Ishikawa (cell line): Measurements from ENCODE around the gene AURKAIP1.

Experiments
- CREB1 ChIP-seq: IDR thresholded peaks from 2 replicates; pipeline ENCODE4 v1.6.1; 2012; ENCODE audit warnings: low read depth
- RAD21 ChIP-seq: IDR thresholded peaks from 2 replicates; pipeline ENCODE4 v1.6.1; 2012; ENCODE audit warnings: low read depth
- TAF1 ChIP-seq: IDR thresholded peaks from 2 replicates; pipeline ENCODE4 v1.6.1; 2012; ENCODE audit warnings: low read depth, mild to moderate bottlenecking
- ZBTB7A ChIP-seq: IDR thresholded peaks from 2 replicates; pipeline ENCODE4 v1.6.1; 2012; ENCODE audit warnings: low read depth
- TF ChIP-seq, protein P1 (sequence below): IDR thresholded peaks from 2 replicates; pipeline ENCODE4 v1.6.1; 2012
- TF ChIP-seq, protein P2 (sequence below): IDR thresholded peaks from 2 replicates; pipeline ENCODE4 v1.6.1; 2012; ENCODE audit warnings: low read depth, mild to moderate bottlenecking
- TF ChIP-seq, protein P3 (sequence below): IDR thresholded peaks from 2 replicates; pipeline ENCODE4 v1.6.1; 2012

DNA sequence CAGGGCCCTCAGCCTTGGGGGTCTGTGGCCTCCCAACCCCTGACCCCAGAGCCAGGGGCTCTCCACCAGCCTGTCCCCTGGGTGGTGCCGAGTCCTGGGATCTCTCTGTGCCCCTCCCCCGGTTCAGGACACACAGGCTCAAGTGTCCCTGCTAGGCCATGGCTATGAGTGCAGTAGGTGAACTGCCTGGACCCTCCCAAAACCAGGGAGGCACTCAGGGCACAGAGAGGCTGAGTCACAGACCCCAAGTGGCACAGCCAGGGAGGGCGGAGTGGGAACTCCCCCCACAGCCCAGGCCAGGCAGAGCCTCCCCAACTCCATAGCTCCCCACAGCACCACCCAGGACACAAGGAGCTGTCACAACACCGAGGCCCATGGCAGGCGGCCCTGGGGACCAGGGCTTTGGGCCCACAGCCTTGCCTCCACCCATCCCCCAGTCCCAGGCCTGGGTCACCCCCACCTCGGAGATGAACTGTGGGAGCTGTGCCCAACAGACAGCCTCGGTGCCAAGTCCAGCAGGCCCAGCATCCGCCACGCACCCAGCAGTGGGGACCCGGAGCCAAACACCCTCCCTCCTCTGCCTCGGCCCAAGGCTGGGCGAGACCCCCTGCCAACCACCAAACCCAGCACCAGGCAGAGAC lies 29.0 kb downstream of the AURKAIP1 start:
- TF ChIP-seq ZBTB7A: no peak
- TF ChIP-seq CREB1: no peak
- TF ChIP-seq, protein P1, sequence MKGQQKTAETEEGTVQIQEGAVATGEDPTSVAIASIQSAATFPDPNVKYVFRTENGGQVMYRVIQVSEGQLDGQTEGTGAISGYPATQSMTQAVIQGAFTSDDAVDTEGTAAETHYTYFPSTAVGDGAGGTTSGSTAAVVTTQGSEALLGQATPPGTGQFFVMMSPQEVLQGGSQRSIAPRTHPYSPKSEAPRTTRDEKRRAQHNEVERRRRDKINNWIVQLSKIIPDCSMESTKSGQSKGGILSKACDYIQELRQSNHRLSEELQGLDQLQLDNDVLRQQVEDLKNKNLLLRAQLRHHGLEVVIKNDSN: no peak
- no peak for TF ChIP-seq RAD21
- TF ChIP-seq TAF1: no peak
- TF ChIP-seq, protein P2, sequence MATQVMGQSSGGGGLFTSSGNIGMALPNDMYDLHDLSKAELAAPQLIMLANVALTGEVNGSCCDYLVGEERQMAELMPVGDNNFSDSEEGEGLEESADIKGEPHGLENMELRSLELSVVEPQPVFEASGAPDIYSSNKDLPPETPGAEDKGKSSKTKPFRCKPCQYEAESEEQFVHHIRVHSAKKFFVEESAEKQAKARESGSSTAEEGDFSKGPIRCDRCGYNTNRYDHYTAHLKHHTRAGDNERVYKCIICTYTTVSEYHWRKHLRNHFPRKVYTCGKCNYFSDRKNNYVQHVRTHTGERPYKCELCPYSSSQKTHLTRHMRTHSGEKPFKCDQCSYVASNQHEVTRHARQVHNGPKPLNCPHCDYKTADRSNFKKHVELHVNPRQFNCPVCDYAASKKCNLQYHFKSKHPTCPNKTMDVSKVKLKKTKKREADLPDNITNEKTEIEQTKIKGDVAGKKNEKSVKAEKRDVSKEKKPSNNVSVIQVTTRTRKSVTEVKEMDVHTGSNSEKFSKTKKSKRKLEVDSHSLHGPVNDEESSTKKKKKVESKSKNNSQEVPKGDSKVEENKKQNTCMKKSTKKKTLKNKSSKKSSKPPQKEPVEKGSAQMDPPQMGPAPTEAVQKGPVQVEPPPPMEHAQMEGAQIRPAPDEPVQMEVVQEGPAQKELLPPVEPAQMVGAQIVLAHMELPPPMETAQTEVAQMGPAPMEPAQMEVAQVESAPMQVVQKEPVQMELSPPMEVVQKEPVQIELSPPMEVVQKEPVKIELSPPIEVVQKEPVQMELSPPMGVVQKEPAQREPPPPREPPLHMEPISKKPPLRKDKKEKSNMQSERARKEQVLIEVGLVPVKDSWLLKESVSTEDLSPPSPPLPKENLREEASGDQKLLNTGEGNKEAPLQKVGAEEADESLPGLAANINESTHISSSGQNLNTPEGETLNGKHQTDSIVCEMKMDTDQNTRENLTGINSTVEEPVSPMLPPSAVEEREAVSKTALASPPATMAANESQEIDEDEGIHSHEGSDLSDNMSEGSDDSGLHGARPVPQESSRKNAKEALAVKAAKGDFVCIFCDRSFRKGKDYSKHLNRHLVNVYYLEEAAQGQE: no peak
- TF ChIP-seq, protein P3, sequence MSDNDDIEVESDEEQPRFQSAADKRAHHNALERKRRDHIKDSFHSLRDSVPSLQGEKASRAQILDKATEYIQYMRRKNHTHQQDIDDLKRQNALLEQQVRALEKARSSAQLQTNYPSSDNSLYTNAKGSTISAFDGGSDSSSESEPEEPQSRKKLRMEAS: no peak
